DOHH2 (cell line): Measurements from ENCODE around the gene EPB42.

Experiments used
- H3F3A ChIP-seq: fragments of 200-600 bp; sonication (generic), shearing (Covaris generic); 2 replicates; pipeline ENCODE4 v1.6.0; 2016; ENCODE audit warnings: antibody characterized with exemption, mild to moderate bottlenecking; ENCODE audit not compliant: control insufficient read depth, insufficient read depth
- H3K27ac ChIP-seq: fragments of 200-600 bp; sonication (generic); 2 replicates; pipeline ENCODE4 v1.5.1; 2014; ENCODE audit warnings: low read depth, mild to moderate bottlenecking, low read length, moderate library complexity
- H3K27me3 ChIP-seq: fragments of 200-600 bp; sonication (generic); 2 replicates; pipeline ENCODE4 v1.6.1; 2014; ENCODE audit warnings: mild to moderate bottlenecking, low read length, mixed read lengths; ENCODE audit not compliant: control insufficient read depth
- H3K36me3 ChIP-seq: fragments of 200-600 bp; sonication (generic); 2 replicates; pipeline ENCODE4 v1.6.1; 2014; ENCODE audit warnings: mild to moderate bottlenecking, low read length, moderate library complexity, mixed read lengths; ENCODE audit not compliant: control insufficient read depth
- H3K4me1 ChIP-seq: fragments of 200-600 bp; sonication (generic); 2 replicates; pipeline ENCODE4 v1.6.1; 2014; ENCODE audit warnings: mild to moderate bottlenecking, low read length, mixed read lengths; ENCODE audit not compliant: control insufficient read depth
- H3K4me2 ChIP-seq: fragments of 200-600 bp; sonication (generic); 2 replicates; pipeline ENCODE4 v1.6.0; 2014; ENCODE audit warnings: mild to moderate bottlenecking, low read length, moderate library complexity
- H3K4me3 ChIP-seq: fragments of 200-600 bp; sonication (generic); 2 replicates; pipeline ENCODE4 v1.5.1; 2014; ENCODE audit warnings: mild to moderate bottlenecking, low read length, mixed read lengths
- H3K79me2 ChIP-seq: fragments of 200-600 bp; sonication (generic); 2 replicates; pipeline ENCODE4 v1.6.1; 2014; ENCODE audit warnings: mild to moderate bottlenecking, low read length, mixed read lengths; ENCODE audit not compliant: control insufficient read depth
- H3K9me2 ChIP-seq: fragments of 200-600 bp; sonication (generic); replicated peaks from 2 replicates; pipeline ENCODE4 v1.6.1; 2014; ENCODE audit warnings: mild to moderate bottlenecking, low read length, mixed read lengths; ENCODE audit not compliant: control insufficient read depth
- H3K9me3 ChIP-seq: fragments of 200-600 bp; sonication (generic); 2 replicates; pipeline ENCODE4 v1.6.1; 2014; ENCODE audit warnings: antibody characterized with exemption, low read length, mixed read lengths; ENCODE audit not compliant: control insufficient read depth, insufficient read depth
- H4K20me1 ChIP-seq: fragments of 200-600 bp; sonication (generic); 2 replicates; pipeline ENCODE4 v1.6.0; 2014; ENCODE audit warnings: low read depth, mild to moderate bottlenecking, antibody characterized with exemption, low read length, moderate library complexity; ENCODE audit not compliant: control insufficient read depth, insufficient read depth
- CTCF ChIP-seq: fragments of 200-600 bp; sonication (generic); IDR thresholded peaks from one replicate; pipeline ENCODE4 v1.5.1; 2014; ENCODE audit warnings: antibody characterized with exemption, mild to moderate bottlenecking, low read depth, low read length; ENCODE audit not compliant: poor library complexity, severe bottlenecking
- EZH2phosphoT487 ChIP-seq: fragments of 200-600 bp; sonication (generic); IDR thresholded peaks from 2 replicates; pipeline ENCODE4 v1.6.1; 2017; ENCODE audit warnings: borderline replicate concordance, mild to moderate bottlenecking, antibody characterized with exemption, low read length, moderate library complexity, mixed read lengths

EPB42 gene

GRCh38 chr15:43208052-43209002 lies 12.5 kb downstream of the EPB42 start:
- H3K9me3 ChIP-seq, result no peaks in the 10 kb centered on the region
- no peaks in the 10 kb centered on the region for H3K79me2 ChIP-seq
- TF ChIP-seq EZH2phosphoT487 (no peak), CTCF (no peak)
- 0 out of 2 replicates have a peak, but pooled peaks cover 7% of the 10 kb centered on the region for H3K27me3 ChIP-seq
- H3K4me2 ChIP-seq, result no peak overlapping the region
- no peaks in the 10 kb centered on the region for H3K4me1 ChIP-seq
- no peaks in the 10 kb centered on the region for H3K9me2 ChIP-seq
- H3F3A ChIP-seq, result no peaks in the 10 kb centered on the region
- no peaks in the 10 kb centered on the region for H3K36me3 ChIP-seq
- no peak overlapping the region for H3K27ac ChIP-seq
- H4K20me1 ChIP-seq, result no peaks in the 10 kb centered on the region
- no peak overlapping the region for H3K4me3 ChIP-seq

- no peaks in the 10 kb centered on the region for H3K4me1 ChIP-seq
- no peaks in the 10 kb centered on the region for H4K20me1 ChIP-seq
- no peaks in the 10 kb centered on the region for H3F3A ChIP-seq
- H3K4me3 ChIP-seq, result no peak overlapping the region
- no peaks in the 10 kb centered on the region for H3K9me3 ChIP-seq
- H3K4me2 ChIP-seq, result no peak overlapping the region
- no peak for TF ChIP-seq EZH2phosphoT487
- no peak for TF ChIP-seq CTCF
- H3K36me3 ChIP-seq, result no peaks in the 10 kb centered on the region
- no peaks in the 10 kb centered on the region for H3K9me2 ChIP-seq
- H3K27me3 ChIP-seq, result peaks cover 7% of the 10 kb centered on the region; the same call in 1 of the 2 replicates
- H3K79me2 ChIP-seq, result no peaks in the 10 kb centered on the region
- no peak overlapping the region for H3K27ac ChIP-seq
Observed at GRCh38 chr15:43207024-43207423, 13.8 kb downstream of the EPB42 start.

GRCh38 chr15:43206054-43206453 lies 14.8 kb downstream of the EPB42 start:
- no peaks in the 10 kb centered on the region for H3K4me1 ChIP-seq
- H3K27ac ChIP-seq, result no peak overlapping the region
- no peak overlapping the region for H3K4me3 ChIP-seq
- H3F3A ChIP-seq, result no peaks in the 10 kb centered on the region
- no peaks in the 10 kb centered on the region for H3K36me3 ChIP-seq
- no peak for TF ChIP-seq EZH2phosphoT487
- no peak for TF ChIP-seq CTCF
- H3K79me2 ChIP-seq, result no peaks in the 10 kb centered on the region
- no peaks in the 10 kb centered on the region for H4K20me1 ChIP-seq
- peaks cover 7% of the 10 kb centered on the region; the same call in 1 of the 2 replicates for H3K27me3 ChIP-seq
- no peak overlapping the region for H3K4me2 ChIP-seq
- H3K9me2 ChIP-seq, result no peaks in the 10 kb centered on the region
- H3K9me3 ChIP-seq, result no peaks in the 10 kb centered on the region
